ENCODE results near the gene CLCN4.

- TF ChIP-seq POLR2AphosphoS5 (IDR thresholded peaks at IDR 0.05; ENCODE audit: low read depth, low read length) (no peak), POLR2A (IDR thresholded peaks at IDR 0.05; ENCODE audit: low read depth, low read length) (no peak), POU2F2 (IDR thresholded peaks at IDR 0.05; ENCODE audit: low read depth, low read length) (no peak)
Observed at GRCh38 chrX:10156199-10157031, at the start of gene CLCN4.
